GM18868 (cell line): ENCODE measurements around the gene SLCO3A1.

Source experiments
- ATAC-seq: cut with Tn5 transposase; IDR thresholded peaks from one replicate; pipeline ENCODE4 v1.9.1; 2021; ENCODE audit warnings: mild to moderate bottlenecking, moderate library complexity; ENCODE audit not compliant: unreplicated experiment

SLCO3A1 gene

GRCh38 chr15:92092289-92093105 lies 239.0 kb downstream of the SLCO3A1 start:
- no peak for ATAC-seq

DNA sequence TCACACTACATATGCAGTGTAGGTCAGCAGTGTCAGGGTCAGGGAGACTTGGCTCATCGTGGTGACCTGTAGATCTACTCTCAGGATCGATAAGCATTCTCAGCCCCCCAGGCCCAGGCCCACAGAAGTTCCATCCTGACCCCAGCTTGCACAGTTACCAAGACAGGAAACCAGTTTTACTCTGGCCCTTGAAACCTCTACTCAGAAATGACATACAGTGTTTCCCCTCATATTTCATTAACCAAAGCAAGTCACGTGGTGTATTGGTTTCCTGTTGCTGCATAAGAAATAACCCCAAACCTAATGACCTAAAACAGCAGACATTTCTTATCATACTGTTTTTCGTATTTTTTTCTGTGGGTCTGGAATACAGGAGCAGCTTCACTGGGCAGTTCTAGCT lies 242.2 kb downstream of the SLCO3A1 start:
- ATAC-seq: peak; percentile 51

DNA sequence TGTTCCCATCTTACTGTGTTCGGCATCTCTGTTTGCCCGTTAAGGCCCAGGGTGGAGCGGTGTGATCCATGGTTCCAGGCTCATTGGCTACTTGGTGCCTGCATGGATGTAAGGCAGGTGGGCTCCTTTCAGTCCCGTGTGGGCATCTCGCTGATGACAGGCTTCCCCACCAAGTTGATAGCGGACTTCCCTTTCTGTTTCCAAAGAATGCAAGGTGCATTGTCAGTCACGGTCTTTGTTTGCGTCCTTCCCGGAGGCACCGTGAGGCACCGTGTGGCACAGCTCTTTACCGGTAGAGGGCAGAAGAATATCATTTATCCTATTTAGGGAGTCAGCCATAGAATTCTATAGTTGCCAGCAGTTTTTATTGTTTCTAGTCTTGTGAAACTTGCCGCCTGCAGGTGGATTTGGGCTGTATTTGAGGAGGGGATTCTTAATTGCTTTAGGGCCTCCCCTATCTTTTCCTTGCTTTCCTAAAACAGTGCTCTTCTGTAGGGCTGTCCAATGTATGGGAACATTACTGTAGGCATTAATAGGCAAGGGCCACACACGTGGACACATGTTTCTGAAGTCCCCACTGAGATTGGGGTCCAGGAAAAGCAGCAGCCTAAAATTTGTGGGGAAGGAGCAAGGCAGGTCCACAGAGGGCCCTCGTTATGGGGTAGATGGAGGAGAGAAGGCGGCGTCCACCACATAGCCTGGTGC lies 244.1 kb downstream of the SLCO3A1 start:
- ATAC-seq: peak; percentile 69

- no peak for ATAC-seq
Observed at GRCh38 chr15:92098869-92099268, 245.4 kb downstream of the SLCO3A1 start.

DNA sequence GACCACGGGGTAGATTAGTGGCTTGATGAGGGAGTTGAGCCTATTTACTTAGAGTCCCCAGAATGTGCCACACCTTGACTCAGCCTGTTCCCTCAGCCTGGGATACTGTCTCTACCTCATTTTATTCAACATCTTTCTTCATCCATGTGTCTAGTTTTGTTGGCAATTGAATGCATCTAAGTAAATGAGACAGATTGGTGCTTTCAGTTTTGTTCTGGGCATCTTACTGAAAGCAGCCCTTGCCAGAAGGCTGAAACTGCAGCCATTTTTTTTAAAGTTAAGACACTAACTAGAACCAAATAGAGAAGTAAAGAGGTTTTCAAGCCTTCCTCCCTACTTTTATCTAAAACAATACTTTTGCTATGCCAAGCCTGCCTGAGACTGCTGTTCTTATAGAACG lies 246.8 kb downstream of the SLCO3A1 start:
- ATAC-seq: no peak

GRCh38 chr15:92100751-92101150 lies 247.2 kb downstream of the SLCO3A1 start:
- ATAC-seq: no peak

DNA sequence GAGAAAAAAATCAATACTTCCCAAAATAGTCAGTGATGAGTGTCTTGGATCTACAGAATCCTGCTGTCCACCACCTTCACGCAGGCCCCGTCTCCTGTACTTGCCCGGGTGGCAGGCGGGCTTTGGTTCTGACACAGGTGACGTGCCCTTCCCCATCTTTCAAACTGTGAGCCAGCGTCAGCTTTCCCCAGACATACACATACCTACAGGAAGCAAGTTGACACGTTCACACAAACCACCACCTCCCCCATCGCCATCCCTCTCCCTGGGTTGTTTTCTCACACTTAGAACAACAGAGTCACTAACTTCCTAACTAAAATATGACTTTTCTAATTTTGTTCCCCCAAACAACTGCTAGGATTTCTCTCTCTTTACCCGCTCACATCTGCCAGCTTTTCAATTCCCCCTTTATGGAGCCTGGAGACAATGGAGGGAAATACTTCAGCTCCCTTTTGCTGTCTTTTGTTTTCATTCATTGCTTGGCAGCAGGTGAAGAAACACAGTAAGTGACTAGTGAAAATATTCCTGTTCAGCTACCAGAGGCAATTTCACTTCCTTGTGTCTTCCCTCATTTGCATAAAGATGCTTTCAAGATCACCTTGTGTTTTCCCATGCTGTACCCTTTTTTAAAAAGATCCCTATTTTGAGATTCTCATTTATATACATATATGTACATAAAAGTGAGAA lies 248.3 kb downstream of the SLCO3A1 start:
- ATAC-seq: peak; percentile 63

- peak; percentile 22 for ATAC-seq
Observed at GRCh38 chr15:92102395-92102755, 248.9 kb downstream of the SLCO3A1 start.

GRCh38 chr15:92104072-92104471 lies 250.6 kb downstream of the SLCO3A1 start:
- ATAC-seq: no peak

- ATAC-seq: no peak
Observed at GRCh38 chr15:92105611-92106010, 252.1 kb downstream of the SLCO3A1 start.

GRCh38 chr15:92107510-92107909 lies 254.0 kb downstream of the SLCO3A1 start:
- no peak for ATAC-seq

DNA sequence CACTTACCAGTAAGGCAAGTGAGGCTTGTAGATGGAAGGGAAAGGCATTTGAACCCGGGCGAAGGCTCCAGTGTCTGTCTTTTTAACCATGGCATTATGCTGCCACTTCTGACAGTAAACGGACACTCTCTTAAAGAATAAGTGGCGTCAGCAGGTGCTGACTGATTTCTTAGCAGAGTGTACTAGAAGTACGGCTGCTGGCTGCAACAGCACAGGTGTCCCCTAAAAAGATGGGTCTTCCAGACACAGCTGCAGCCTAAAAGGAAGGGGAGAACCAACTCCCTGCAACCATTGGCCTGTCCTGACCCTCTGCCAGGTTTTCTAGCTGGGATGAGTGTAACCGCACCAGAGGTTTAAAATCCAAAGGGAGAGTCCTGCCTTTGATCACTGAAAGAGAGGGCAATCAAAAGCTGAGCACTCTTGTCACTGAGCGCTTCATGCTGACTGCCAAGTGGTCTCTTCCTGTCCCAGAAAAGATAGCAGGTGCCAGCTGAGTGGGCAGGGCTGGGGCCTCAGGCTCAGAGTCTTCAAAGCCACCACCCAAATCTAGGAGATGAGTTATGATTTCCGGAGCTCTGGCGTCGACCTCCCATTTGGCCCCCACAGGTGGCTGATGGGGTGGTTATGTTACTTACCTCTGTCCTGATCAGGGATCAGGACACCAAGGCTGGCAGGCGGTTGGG lies 255.8 kb downstream of the SLCO3A1 start:
- no peak for ATAC-seq

DNA sequence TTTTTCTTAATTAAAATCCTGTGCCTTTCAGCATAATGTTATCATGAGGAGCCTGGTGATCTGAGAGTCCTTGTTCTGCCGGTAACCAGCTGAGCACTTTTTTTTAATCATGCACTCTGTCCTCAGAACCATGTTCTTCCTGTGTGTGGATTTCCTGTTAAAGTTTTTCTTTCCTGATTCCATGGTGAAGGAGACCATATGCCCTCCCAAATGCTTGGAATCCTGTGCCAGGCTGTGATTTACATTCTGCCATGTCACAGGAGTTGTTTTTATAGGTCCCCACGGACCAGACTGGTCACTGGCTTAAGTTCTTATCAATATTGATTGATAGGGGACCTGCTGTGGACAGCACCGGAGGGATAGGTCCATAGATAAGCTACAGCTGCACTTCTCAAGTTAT lies 257.8 kb downstream of the SLCO3A1 start:
- ATAC-seq: no peak

GRCh38 chr15:92111751-92112150 lies 258.2 kb downstream of the SLCO3A1 start:
- no peak for ATAC-seq

DNA sequence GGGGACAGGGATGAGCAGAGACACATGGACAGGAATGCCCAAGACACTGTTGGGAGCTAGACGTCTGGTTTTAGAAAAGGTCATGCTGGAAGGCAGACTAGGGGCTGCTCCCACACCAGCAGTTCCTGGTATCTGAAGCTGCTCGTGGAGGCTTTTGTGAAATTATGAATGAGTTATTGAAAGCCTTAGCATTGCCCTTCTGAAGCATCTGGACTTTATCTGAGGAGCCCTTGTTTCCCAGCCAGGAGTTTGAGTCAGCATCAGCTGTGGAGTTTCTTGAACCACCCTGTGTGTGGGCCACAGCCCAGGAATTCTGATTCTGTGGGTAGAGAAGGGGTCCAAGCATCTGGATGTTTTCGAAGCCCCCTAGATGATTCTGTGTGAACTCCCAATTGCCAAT lies 258.7 kb downstream of the SLCO3A1 start:
- ATAC-seq: no peak

DNA sequence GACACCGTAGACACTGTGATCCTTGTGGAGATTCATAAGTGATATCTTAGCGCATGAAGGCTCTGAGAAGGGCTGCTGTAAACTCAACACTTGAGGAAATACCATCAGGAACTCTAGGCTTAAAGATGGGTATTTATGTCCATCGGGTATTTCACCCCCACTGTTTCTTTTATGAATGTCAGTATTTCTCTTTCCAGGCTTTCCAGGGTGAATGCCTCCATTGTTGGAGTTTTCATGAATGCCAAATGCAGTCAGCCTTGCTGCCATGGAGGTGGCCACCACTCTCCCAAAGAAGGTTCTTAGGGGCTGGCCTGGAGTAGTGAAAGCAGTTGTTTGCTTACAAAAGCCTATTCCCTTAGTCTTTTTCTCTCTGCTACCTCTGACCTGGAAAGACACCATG lies 259.2 kb downstream of the SLCO3A1 start:
- ATAC-seq: no peak

GRCh38 chr15:92113832-92114231 lies 260.3 kb downstream of the SLCO3A1 start:
- ATAC-seq: no peak

- no peak for ATAC-seq
Observed at GRCh38 chr15:92115834-92116233, 262.3 kb downstream of the SLCO3A1 start.

GRCh38 chr15:92116330-92116729 lies 262.8 kb downstream of the SLCO3A1 start:
- no peak for ATAC-seq

- no peak for ATAC-seq
Observed at GRCh38 chr15:92117261-92117731, 263.8 kb downstream of the SLCO3A1 start.
